ENCODE results near the gene EFR3B. TPM values are rescaled to one million over a fixed set of nuclear protein-coding genes. Genes with fewer than 3 reads are reported as not detected.

Gene EFR3B
- total RNA-seq, 2 experiments from 2014 or later, result 0.08 to 0.11 TPM

DNA sequence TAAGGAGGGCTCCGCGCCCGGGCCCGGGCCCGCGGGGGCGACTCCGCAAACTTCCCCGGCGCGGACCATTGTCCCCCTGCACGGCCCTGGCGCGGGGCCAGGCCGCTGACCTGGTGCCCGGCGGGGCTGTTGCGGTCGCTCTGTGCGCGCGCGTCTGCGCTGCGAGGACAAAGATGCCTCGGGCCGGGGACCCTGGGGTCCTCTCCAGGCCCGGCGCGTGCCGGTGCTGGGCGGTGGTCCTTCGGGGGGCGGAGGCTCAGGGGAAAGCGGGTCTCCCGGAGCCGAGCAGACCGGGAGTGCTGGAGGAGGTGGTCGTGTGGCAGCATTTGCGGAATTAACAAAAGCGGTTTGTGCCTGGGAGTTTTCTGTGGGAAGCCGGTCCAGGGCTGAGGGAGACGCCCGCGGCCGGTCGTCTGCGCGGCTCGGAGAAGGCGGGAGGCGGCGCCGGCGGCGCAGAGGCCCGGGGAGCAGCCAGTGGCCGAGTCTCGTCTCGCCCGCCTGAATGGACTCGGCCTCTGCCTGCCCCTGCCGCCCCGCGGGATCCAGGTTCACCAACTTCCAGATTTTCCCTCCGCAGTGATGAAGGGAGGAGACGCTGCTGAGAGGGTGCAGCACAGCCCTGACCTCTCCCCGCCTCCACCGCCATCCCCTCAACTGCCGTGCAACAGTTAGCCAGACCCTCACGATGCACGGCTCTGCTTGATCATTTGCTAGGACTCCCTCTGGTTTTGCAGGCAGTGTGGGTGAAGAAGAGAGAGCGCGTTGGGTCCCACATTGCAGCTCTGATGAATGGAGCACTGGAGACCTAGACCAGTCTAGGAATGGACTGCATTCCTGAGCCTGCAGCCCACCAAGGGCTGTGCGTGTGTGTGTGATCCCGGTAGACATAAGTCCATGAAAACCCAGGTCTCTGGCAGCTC is 705 bp downstream of the EFR3B start:
- H3K4me3 Mint-ChIP-seq, result peak overlapping the region; percentile 83
- H3K27me3 Mint-ChIP-seq, result peaks cover 49% of the 10 kb centered on the region
- POLR2A ChIA-PET, result no interaction called here
- no peak for ATAC-seq (ENCODE audit: low read depth)
- no peaks in the 10 kb centered on the region for H3K9me3 Mint-ChIP-seq
- no peak overlapping the region for H3K27ac Mint-ChIP-seq
- peak; percentile 39 for DNase-seq
- no peaks in the 10 kb centered on the region for H3K36me3 Mint-ChIP-seq
- peaks cover 24% of the 10 kb centered on the region for H3K4me1 Mint-ChIP-seq

DNA sequence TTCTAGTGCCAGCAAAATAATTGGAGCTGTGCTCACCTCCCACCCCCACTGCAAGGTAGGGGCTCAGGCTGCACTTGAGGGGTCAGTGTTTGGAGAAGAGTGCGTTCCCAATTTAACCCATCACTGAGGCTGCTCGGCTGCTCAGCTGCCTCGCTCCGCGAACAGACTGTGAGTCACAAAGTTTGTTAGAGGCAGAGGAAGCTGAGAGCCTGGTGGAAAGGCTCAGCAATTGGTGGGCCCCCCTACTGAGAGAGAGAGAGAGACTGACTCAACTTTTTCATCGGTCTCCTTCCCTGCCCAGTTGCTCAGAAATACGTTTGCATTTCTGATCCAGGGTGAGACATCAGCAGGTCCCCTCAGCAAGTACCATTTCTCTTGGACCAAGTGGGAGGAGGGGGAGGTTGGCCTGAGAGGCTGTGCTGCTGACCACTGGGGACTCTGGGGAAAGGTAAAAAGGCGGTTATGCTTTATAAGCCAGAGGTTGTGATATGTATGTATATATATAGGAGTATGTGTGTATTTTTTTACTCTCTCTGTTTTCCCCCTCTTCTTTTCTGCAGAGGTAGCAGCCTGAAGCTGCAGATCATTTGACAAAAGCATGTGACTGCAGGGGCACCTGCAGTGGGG is 1.5 kb downstream of the EFR3B start:
- ATAC-seq (ENCODE audit: low read depth), result no peak
- no peaks in the 10 kb centered on the region for H3K9me3 Mint-ChIP-seq
- DNase-seq, result peak; percentile 32
- no peaks in the 10 kb centered on the region for H3K36me3 Mint-ChIP-seq
- H3K27me3 Mint-ChIP-seq, result peaks cover 49% of the 10 kb centered on the region
- H3K4me3 Mint-ChIP-seq, result peak overlapping the region; percentile 83
- no peak overlapping the region for H3K27ac Mint-ChIP-seq
- POLR2A ChIA-PET, result no interaction called here
- peaks cover 21% of the 10 kb centered on the region for H3K4me1 Mint-ChIP-seq

DNA sequence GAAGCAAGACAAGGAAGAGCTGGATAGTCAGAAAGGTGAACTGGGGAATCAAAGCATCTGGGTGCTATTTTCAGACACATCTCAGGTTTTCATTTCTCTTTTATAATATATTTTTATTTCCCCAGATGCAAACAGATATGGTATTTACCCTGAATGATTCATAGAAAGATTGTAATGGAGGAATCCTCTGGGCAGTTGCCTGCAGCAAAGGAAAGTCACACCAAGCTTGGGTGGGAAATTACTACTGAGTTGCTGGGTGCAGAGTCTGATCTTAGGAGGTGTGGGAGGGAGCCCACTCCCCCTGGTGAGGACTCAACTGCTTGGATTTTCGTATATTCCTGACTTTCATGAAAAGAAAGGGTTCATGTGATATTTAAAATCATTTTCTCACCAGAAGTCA is 2.1 kb downstream of the EFR3B start:
- Mint-ChIP-seq H3K4me3 (no peak overlapping the region), H3K27ac (no peak overlapping the region), H3K36me3 (no peaks in the 10 kb centered on the region), H3K9me3 (no peaks in the 10 kb centered on the region), H3K4me1 (peaks cover 21% of the 10 kb centered on the region), H3K27me3 (peaks cover 51% of the 10 kb centered on the region)
- no peak for DNase-seq
- POLR2A ChIA-PET, result no interaction called here
- no peak for ATAC-seq (ENCODE audit: low read depth)

DNA sequence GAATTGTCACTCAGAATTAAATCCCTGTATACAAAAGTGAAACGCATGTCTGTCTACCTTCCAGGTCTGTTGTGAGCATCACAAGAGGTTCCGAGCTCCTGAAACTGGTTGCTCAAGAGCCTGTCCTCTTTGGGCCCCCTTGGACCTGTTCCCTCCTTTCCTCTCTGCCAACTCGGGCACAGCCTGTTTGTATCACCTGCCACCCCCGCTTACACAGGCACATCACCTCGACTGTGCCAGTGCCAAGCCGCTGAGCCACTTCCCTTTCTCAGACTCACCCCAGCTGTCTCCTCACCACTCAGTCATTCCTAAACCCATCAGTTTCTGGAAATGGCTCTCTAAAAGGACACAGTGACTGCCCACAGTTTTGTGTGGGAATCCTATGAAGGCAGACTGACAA is 3.1 kb downstream of the EFR3B start:
- peaks cover 56% of the 10 kb centered on the region for H3K27me3 Mint-ChIP-seq
- DNase-seq (no peak), ATAC-seq (ENCODE audit: low read depth) (no peak)
- POLR2A ChIA-PET, result no interaction called here
- H3K4me1 Mint-ChIP-seq, result peaks cover 21% of the 10 kb centered on the region
- H3K36me3 Mint-ChIP-seq, result no peaks in the 10 kb centered on the region
- no peak overlapping the region for H3K27ac Mint-ChIP-seq
- H3K4me3 Mint-ChIP-seq, result no peak overlapping the region
- H3K9me3 Mint-ChIP-seq, result no peaks in the 10 kb centered on the region

DNA sequence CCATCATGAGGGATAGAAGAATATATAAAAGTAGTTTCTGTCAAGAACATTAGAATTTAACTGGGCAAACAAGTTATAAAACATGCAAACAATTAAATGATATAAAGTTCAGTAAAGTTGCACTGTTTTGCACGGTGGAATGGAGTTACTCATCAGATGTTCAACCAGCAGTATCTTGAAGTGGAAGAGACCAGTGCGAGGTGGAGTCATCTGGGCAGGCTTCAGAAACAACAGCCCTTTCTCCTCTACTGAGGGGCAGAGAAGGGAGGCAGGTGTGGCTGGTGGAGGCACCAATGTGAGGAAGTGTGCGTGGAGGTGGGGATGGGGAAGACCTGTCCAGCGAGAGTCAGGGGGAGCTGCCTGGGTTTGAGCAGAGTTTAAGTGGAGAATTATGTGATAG is 7.5 kb downstream of the EFR3B start:
- no peaks in the 10 kb centered on the region for H3K36me3 Mint-ChIP-seq
- ATAC-seq (ENCODE audit: low read depth), result no peak
- H3K27ac Mint-ChIP-seq, result no peak overlapping the region
- POLR2A ChIA-PET, result no interaction called here
- H3K27me3 Mint-ChIP-seq, result peaks cover 28% of the 10 kb centered on the region
- no peak for DNase-seq
- no peaks in the 10 kb centered on the region for H3K9me3 Mint-ChIP-seq
- H3K4me3 Mint-ChIP-seq, result no peak overlapping the region
- H3K4me1 Mint-ChIP-seq, result peaks cover 3% of the 10 kb centered on the region

DNA sequence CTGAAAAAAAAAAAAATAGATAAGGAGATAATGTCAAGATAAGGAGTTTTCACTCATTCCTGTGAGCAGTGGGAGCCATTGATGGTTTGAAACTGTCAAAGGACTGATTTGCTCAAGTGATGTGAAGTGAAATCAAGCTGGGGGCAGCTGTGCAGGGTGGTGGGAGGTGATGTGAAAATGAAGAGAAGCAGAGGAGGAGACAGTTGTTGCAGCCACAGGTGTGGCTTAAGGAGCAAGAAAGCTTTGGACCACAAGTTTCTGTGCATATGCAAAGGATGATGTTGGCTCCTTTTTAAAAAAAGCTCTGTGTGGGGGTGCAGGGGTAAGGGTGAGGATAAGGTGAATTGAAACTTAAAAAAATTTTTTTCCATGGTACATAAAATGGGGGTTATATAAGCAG is 8.3 kb downstream of the EFR3B start:
- no peaks in the 10 kb centered on the region for H3K36me3 Mint-ChIP-seq
- H3K4me1 Mint-ChIP-seq, result peaks cover under 1% of the 10 kb centered on the region
- H3K9me3 Mint-ChIP-seq, result no peaks in the 10 kb centered on the region
- ATAC-seq (ENCODE audit: low read depth), result no peak
- H3K4me3 Mint-ChIP-seq, result no peak overlapping the region
- no peak overlapping the region for H3K27ac Mint-ChIP-seq
- H3K27me3 Mint-ChIP-seq, result peaks cover 21% of the 10 kb centered on the region
- DNase-seq, result no peak
- POLR2A ChIA-PET, result no interaction called here

DNA sequence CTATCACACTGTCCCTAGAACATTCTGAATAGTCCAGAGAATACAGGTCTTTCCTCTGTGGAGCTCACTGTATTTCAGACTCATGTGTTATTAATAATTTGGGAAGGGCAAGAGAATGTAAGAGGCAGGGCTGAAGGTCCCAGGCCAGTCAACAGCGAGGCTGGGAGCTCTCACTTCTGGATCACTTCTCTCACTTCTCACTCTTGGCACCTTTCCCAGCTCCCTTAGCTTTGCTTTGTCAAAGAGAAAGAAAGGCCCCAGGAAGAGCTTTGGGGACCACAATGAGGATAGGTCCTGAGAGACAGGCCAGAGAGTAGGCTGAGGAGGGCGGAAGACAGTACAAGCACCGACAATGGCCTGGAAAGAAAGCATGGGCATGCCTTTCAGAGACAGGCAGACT is 11.2 kb downstream of the EFR3B start:
- POLR2A ChIA-PET, result no interaction called here
- no peaks in the 10 kb centered on the region for H3K9me3 Mint-ChIP-seq
- no peaks in the 10 kb centered on the region for H3K4me1 Mint-ChIP-seq
- DNase-seq, result no peak
- no peaks in the 10 kb centered on the region for H3K36me3 Mint-ChIP-seq
- peaks cover 13% of the 10 kb centered on the region for H3K27me3 Mint-ChIP-seq
- no peak for ATAC-seq (ENCODE audit: low read depth)
- H3K27ac Mint-ChIP-seq, result no peak overlapping the region
- no peak overlapping the region for H3K4me3 Mint-ChIP-seq

DNA sequence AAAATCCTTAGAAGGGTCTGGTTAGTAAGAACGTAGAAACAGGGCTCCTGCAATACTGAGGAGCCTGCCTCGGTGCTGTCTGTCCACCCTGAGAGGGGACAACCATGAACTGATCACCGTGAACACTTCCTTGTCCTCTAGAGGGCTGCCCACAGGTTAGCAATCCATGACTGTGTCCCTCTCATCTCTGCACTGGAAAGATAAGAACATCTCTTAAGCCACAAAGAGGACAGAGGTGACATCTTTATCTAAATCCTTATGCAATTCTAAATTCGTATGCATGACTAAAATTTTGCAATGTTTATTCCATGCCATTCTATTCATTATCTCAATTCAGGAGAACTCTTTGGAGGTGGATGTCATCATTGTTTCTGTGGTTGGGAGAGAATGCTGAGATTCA is 12.8 kb downstream of the EFR3B start:
- no peak overlapping the region for H3K27ac Mint-ChIP-seq
- H3K4me1 Mint-ChIP-seq, result no peaks in the 10 kb centered on the region
- DNase-seq (no peak), ATAC-seq (ENCODE audit: low read depth) (no peak)
- POLR2A ChIA-PET, result no interaction called here
- peaks cover 5% of the 10 kb centered on the region for H3K27me3 Mint-ChIP-seq
- H3K36me3 Mint-ChIP-seq, result no peaks in the 10 kb centered on the region
- H3K4me3 Mint-ChIP-seq, result no peak overlapping the region
- H3K9me3 Mint-ChIP-seq, result no peaks in the 10 kb centered on the region

DNA sequence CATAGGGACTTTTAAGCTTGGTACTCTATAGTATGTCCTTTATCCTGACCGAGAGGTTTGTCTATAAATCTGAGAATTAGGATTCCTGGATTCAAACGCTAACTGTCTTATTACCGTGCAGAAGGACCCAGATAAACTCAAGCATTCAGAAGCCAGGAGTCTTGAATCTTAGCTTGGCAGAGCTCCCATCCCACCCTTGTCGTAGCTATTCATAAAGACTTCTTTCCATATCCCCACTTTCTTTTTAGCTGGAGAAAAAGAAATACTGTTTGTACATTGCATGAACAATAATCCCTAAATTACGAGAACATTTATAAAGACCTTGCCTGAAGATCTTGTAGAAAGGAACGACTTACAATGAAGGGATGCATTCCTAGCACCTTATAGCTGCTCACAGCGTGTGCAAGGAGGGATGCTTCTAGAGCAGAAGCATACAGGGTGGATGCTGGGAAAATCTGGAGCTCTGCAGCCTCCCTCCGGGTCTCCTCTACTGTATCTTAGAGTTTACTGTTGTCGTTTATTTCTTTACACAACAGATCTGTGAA is 13.6 kb downstream of the EFR3B start:
- Mint-ChIP-seq H3K36me3 (no peaks in the 10 kb centered on the region), H3K4me1 (no peaks in the 10 kb centered on the region), H3K4me3 (no peak overlapping the region), H3K27me3 (peaks cover 5% of the 10 kb centered on the region), H3K9me3 (no peaks in the 10 kb centered on the region), H3K27ac (no peak overlapping the region)
- no peak for DNase-seq
- POLR2A ChIA-PET, result no interaction called here
- no peak for ATAC-seq (ENCODE audit: low read depth)

DNA sequence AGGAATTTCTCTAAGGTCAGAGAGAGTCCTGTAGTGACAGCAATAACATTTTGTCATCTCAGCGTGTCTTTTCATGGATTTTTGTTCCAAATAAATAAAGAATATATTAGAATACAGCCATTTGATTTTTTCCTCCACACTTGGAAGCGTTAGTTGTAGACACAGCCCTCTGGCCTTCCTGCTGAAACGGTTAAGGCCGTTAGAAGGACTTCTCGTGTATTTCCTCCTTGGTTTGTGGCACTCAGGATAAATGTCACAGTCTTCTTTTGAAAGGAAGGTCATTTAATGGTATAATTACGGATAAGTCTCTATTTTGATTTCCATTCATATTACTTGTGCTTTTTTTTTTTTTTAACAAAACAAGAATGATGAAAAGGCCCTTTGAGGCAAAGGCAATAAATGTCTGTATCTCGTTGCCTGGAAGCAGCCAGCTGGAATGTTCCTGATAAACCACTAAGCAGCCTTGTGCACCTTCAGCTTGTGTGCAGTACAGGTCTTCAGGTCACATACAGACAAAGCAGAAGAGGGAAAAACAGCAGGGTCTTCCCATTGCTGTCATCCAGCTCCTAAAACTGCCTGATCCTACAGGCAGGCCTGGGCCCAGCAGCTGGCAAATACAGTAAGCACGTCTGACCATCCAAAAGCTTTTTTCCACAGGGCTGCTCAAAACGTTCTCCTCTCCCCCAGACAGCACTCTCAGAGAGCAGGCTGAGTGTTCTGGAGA is 14.4 kb downstream of the EFR3B start:
- Mint-ChIP-seq H3K4me1 (no peaks in the 10 kb centered on the region), H3K9me3 (no peaks in the 10 kb centered on the region), H3K4me3 (no peak overlapping the region), H3K27ac (no peak overlapping the region), H3K36me3 (no peaks in the 10 kb centered on the region), H3K27me3 (peaks cover 5% of the 10 kb centered on the region)
- DNase-seq (no peak), ATAC-seq (ENCODE audit: low read depth) (no peak)
- POLR2A ChIA-PET, result no interaction called here

DNA sequence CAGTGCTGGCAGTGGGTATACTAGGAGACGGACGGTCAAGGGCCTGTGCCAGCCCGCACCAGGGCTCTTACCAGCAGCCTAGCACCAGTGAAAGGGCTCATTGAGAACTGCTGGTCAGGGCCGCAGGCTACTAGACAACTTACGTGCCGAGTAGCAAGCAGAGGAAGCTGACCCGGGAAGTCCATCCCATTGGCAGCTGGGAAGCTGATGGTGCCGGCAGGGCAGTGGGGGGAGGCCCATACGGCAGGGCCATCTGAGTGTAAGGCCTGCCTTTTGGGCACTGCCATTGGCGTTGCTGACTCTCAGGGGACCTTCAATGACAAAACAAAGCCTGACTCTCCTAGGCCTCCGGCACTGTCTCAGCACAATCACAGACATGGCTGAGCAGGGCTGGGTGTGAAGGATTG is 20.6 kb downstream of the EFR3B start:
- peaks cover 6% of the 10 kb centered on the region for H3K9me3 Mint-ChIP-seq
- no peaks in the 10 kb centered on the region for H3K36me3 Mint-ChIP-seq

DNA sequence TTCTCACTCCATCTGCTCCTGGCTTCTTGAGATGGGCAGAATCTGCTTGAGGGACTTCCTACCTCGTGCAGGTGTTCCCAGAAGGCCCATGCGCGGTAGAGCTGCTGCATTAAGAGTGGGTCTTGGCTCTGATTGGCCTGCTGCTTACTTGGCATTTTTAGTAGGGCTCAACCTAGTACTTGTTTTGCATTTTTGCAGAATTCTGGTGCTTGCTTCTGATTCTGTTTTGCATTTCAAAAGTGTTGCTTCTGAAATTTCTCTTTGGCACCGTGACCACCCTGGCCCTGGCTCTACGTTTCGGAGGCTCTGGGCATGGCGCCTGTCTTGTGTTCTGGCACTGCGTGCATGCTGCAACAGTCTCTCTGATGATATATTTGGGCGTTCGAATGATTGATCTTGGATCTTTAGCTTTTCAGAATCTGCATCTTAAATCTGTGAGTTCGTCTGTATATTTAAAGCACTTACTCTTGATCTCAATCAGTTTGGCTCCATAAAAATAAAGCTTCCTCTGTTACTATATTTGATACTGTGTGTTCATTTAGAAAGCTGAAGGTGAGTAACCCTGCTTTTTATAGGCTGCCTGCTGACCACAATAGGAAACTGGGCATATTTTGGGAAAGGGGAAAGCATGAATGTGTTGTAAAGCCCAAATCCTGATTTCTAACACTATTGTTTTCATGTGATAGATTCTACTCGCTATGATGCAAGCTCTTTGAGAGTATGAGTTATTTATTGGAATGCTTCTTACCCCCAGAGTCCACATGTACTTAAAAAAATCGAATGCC is 22.2 kb downstream of the EFR3B start:
- Mint-ChIP-seq H3K36me3 (no peaks in the 10 kb centered on the region), H3K27me3 (no peaks in the 10 kb centered on the region), H3K4me3 (no peak overlapping the region), H3K4me1 (no peaks in the 10 kb centered on the region), H3K27ac (no peak overlapping the region), H3K9me3 (peaks cover 6% of the 10 kb centered on the region)
- DNase-seq (no peak), ATAC-seq (ENCODE audit: low read depth) (no peak)
- POLR2A ChIA-PET, result no interaction called here

More for the DNA sequence above, 20.6 kb downstream of the EFR3B start:
- no peaks in the 10 kb centered on the region for H3K27me3 Mint-ChIP-seq
- no peak overlapping the region for H3K27ac Mint-ChIP-seq
- POLR2A ChIA-PET, result no interaction called here
- no peak for DNase-seq
- H3K4me3 Mint-ChIP-seq, result no peak overlapping the region
- no peaks in the 10 kb centered on the region for H3K4me1 Mint-ChIP-seq
- ATAC-seq (ENCODE audit: low read depth), result no peak

DNA sequence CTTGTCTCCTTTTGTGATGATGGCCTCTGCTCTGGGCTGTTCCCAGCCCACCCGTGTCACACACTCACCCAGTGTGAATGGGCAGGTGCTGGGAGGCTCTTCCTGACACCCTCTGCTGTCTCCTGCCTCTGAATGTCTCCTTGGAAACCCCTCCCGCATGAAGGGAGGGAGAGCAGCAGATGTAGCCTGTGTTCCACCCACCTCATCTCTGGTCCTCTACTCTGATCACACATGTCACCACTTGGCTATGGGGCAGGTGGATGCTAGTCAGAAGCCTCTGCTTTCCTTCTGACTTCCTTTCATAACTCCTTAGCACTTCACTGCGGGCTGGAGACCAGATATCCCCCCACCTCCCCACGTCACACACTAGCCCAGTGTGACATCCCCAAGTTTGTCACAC is 23.9 kb downstream of the EFR3B start:
- no peak overlapping the region for H3K27ac Mint-ChIP-seq
- POLR2A ChIA-PET, result no interaction called here
- H3K36me3 Mint-ChIP-seq, result no peaks in the 10 kb centered on the region

More for the DNA sequence above, 23.9 kb downstream of the EFR3B start:
- Mint-ChIP-seq H3K9me3 (peaks cover 6% of the 10 kb centered on the region), H3K4me3 (no peak overlapping the region), H3K27me3 (no peaks in the 10 kb centered on the region), H3K4me1 (no peaks in the 10 kb centered on the region)
- DNase-seq, result no peak
- ATAC-seq (ENCODE audit: low read depth), result no peak
